Measurements from ENCODE around the gene TOB2.
"Not testable (repeated sequence)": the region's sequence is repeated elsewhere in the genome, so short reads cannot be mapped to it uniquely, and the experiment has no call there.

The TOB2 gene

GRCh38 chr22:41468381-41469217, 22.0 kb upstream of the TOB2 start, which contains the start of the genes ACO2 and PHF5A:
Gene ACO2, plus strand, starts transcription at chr22:41469117. Its CDS starts 30 bp downstream, at chr22:41469147.
Gene PHF5A, minus strand, starts transcription at chr22:41468692. Its CDS starts 39 bp downstream, at chr22:41468653.
- peak; percentile 93 to 98 for DNase-seq (ENCODE audit: low read depth in 2 of 2)

- no peak for DNase-seq (ENCODE audit: low read depth in 2 of 2)
These were observed 15.3 kb upstream of the TOB2 start for GRCh38 chr22:41461901-41462300.

GRCh38 chr22:41460071-41460470, 13.5 kb upstream of the TOB2 start:
- DNase-seq (ENCODE audit: low read depth in 2 of 2): not testable (repeated sequence)

- DNase-seq (ENCODE audit: low read depth in 2 of 2): no peak
These were observed 12.8 kb upstream of the TOB2 start for GRCh38 chr22:41459431-41459830.

- DNase-seq (ENCODE audit: low read depth in 2 of 2): no peak
These were observed 11.6 kb upstream of the TOB2 start for GRCh38 chr22:41458161-41458728.

GRCh38 chr22:41448189-41448808, 1.7 kb upstream of the TOB2 start:
- peak; percentile 76 to 84 for DNase-seq (ENCODE audit: low read depth in 2 of 2)

GRCh38 chr22:41447435-41448188, 1.0 kb upstream of the TOB2 start:
- peak; percentile 37 to 45 for DNase-seq (ENCODE audit: low read depth in 2 of 2)

GRCh38 chr22:41446057-41446501, 522 bp downstream of the TOB2 start:
- no peak for DNase-seq (ENCODE audit: low read depth in 2 of 2)

GRCh38 chr22:41445129-41446056, 1.2 kb downstream of the TOB2 start:
- no peak for DNase-seq (ENCODE audit: low read depth in 2 of 2)

GRCh38 chr22:41444360-41445128, 2.1 kb downstream of the TOB2 start:
- peak; percentile 81 to 85 for DNase-seq (ENCODE audit: low read depth in 2 of 2)

- no peak for DNase-seq (ENCODE audit: low read depth in 2 of 2)
These were observed 4.3 kb downstream of the TOB2 start for GRCh38 chr22:41442240-41442792.

GRCh38 chr22:41440511-41440910, 6.1 kb downstream of the TOB2 start:
- DNase-seq (ENCODE audit: low read depth in 2 of 2): not testable (repeated sequence)

GRCh38 chr22:41437198-41437597, 9.4 kb downstream of the TOB2 start:
- DNase-seq (ENCODE audit: low read depth in 2 of 2): no peak

GRCh38 chr22:41436322-41437113, 10.1 kb downstream of the TOB2 start:
- no peak for DNase-seq (ENCODE audit: low read depth in 2 of 2)

GRCh38 chr22:41435560-41435959, 11.0 kb downstream of the TOB2 start:
- no peak for DNase-seq (ENCODE audit: low read depth in 2 of 2)

GRCh38 chr22:41434361-41435003, 12.1 kb downstream of the TOB2 start:
- not testable (repeated sequence) for DNase-seq (ENCODE audit: low read depth in 2 of 2)

GRCh38 chr22:41433480-41433879, 13.1 kb downstream of the TOB2 start:
- DNase-seq (ENCODE audit: low read depth in 2 of 2): not testable (repeated sequence)

- DNase-seq (ENCODE audit: low read depth in 2 of 2): no peak
These were observed 14.9 kb downstream of the TOB2 start for GRCh38 chr22:41431656-41432055.

All from stimulated activated CD8-positive, alpha-beta memory T cell treated with anti-CD3 and anti-CD28 coated beads, Interleukin-2, amount 100 ng/mL, for 48 hours (primary cell).